ENCODE measurements around the gene TACC2.
"Not testable (repeated sequence)": the region's sequence is repeated elsewhere in the genome, so short reads cannot be mapped to it uniquely, and the experiment has no call there.

The TACC2 gene

GRCh38 chr10:121984463-121984862 is 4.5 kb upstream of the TACC2 start:
- no peak for DNase-seq (ENCODE audit: low spot score)

- DNase-seq (ENCODE audit: low spot score) = no peak
Observed at GRCh38 chr10:121990015-121990677, 1.2 kb downstream of the TACC2 start.

- not testable (repeated sequence) for DNase-seq (ENCODE audit: low spot score)
Observed at GRCh38 chr10:121991727-121992126, 2.8 kb downstream of the TACC2 start.

GRCh38 chr10:121994429-121994941 is 5.5 kb downstream of the TACC2 start:
- peak; percentile 58 for DNase-seq (ENCODE audit: low spot score)

GRCh38 chr10:121998462-121998861 is 9.5 kb downstream of the TACC2 start:
- no peak for DNase-seq (ENCODE audit: low spot score)

GRCh38 chr10:121999301-121999700 is 10.3 kb downstream of the TACC2 start:
- DNase-seq (ENCODE audit: low spot score) = no peak

- DNase-seq (ENCODE audit: low spot score) = no peak
Observed at GRCh38 chr10:122001698-122002097, 12.7 kb downstream of the TACC2 start.

- no peak for DNase-seq (ENCODE audit: low spot score)
Observed at GRCh38 chr10:122007415-122007814, 18.5 kb downstream of the TACC2 start.

- DNase-seq (ENCODE audit: low spot score) = no peak
Observed at GRCh38 chr10:122010405-122011050, 21.6 kb downstream of the TACC2 start.

GRCh38 chr10:122012731-122013130 is 23.8 kb downstream of the TACC2 start:
- DNase-seq (ENCODE audit: low spot score) = no peak

GRCh38 chr10:122013311-122013780 is 24.4 kb downstream of the TACC2 start:
- no peak for DNase-seq (ENCODE audit: low spot score)

GRCh38 chr10:122014652-122015248 is 25.8 kb downstream of the TACC2 start:
- no peak for DNase-seq (ENCODE audit: low spot score)

- DNase-seq (ENCODE audit: low spot score) = not testable (repeated sequence)
Observed at GRCh38 chr10:122017926-122018325, 29.0 kb downstream of the TACC2 start.

GRCh38 chr10:122018491-122018890 is 29.5 kb downstream of the TACC2 start:
- DNase-seq (ENCODE audit: low spot score) = no peak

- DNase-seq (ENCODE audit: low spot score) = no peak
Observed at GRCh38 chr10:122018951-122019413, 30.0 kb downstream of the TACC2 start.

- DNase-seq (ENCODE audit: low spot score) = no peak
Observed at GRCh38 chr10:122019414-122019975, 30.5 kb downstream of the TACC2 start.

- no peak for DNase-seq (ENCODE audit: low spot score)
Observed at GRCh38 chr10:122020226-122020625, 31.3 kb downstream of the TACC2 start.

GRCh38 chr10:122021379-122021778 is 32.4 kb downstream of the TACC2 start:
- no peak for DNase-seq (ENCODE audit: low spot score)

GRCh38 chr10:122021828-122022227 is 32.9 kb downstream of the TACC2 start:
- no peak for DNase-seq (ENCODE audit: low spot score)

- DNase-seq (ENCODE audit: low spot score) = no peak
Observed at GRCh38 chr10:122022276-122022675, 33.3 kb downstream of the TACC2 start.

GRCh38 chr10:122023257-122023656 is 34.3 kb downstream of the TACC2 start:
- DNase-seq (ENCODE audit: low spot score) = not testable (repeated sequence)

- DNase-seq (ENCODE audit: low spot score) = no peak
Observed at GRCh38 chr10:122029499-122030199, 40.7 kb downstream of the TACC2 start.

All from cerebellar cortex (tissue), 1 donor.